ENCODE measurements around the gene PRADC1. TPM values are rescaled to one million over a fixed set of nuclear protein-coding genes. Genes with fewer than 3 reads are reported as not detected.

Gene PRADC1
- total and polyA plus RNA-seq, 9 of the 15 experiments (the other 6 are each of a cell fraction or from before 2014, with no cell fraction given) = 7.3 to 47.4 (median 34.2) TPM

GRCh38 chr2:73203055-73203681, 29.9 kb downstream of the PRADC1 start:
- CTCF ChIA-PET (ENCODE audit: low intra/inter-chr PET ratio) = no interaction called here
- no peak overlapping the region for H3K4me3 ChIP-seq
- no peak for ATAC-seq

More at GRCh38 chr2:73203055-73203681, 29.9 kb downstream of the PRADC1 start:
- Histone ChIP-seq H3K9me3 (replicated peaks; ENCODE audit: control insufficient read depth, insufficient read depth, low read depth, low read length) (no peaks in the 10 kb centered on the region; the same call in 1 of the 2 replicates), H2AFZ (ENCODE audit: low read depth, low read length) (no peak overlapping the region), H3K9ac (ENCODE audit: insufficient read depth in 1 of 2, low read depth in 2 of 2, low read length in 2 of 2) (no peak overlapping the region), H3K27me3 (ENCODE audit: control insufficient read depth in 2 of 2, insufficient read depth in 2 of 2, low read length in 2 of 2) (peaks cover 4 to 32% of the 10 kb centered on the region in 2 experiments; a peak in 2 of 5 replicates), H3K4me2 (ENCODE audit: insufficient read depth, low read length) (no peak overlapping the region), H3K4me1 (replicated peaks in 1 of 2; ENCODE audit: control insufficient read depth in 2 of 2, insufficient read depth in 2 of 2, low read length in 2 of 2) (peaks cover 0 to 14% of the 10 kb centered on the region in 2 experiments; a peak in 2 of 5 replicates), H3K79me2 (ENCODE audit: control insufficient read depth, insufficient read depth, low read length) (no peaks in the 10 kb centered on the region), H3K36me3 (ENCODE audit: control insufficient read depth, insufficient read depth, low read length) (no peaks in the 10 kb centered on the region), H4K20me1 (replicated peaks; ENCODE audit: control insufficient read depth, insufficient read depth, low read length) (no peaks in the 10 kb centered on the region), H3K9me1 (ENCODE audit: control insufficient read depth, insufficient read depth, low read length) (no peaks in the 10 kb centered on the region), H3K27ac (ENCODE audit: extremely low read depth, low read depth, low read length) (no peak overlapping the region)
- intact Hi-C loops (cut with micrococcal nuclease) (no loop called here), in situ Hi-C loops (cut with MboI) (no loop called here)
- DNase-seq (ENCODE audit: extremely low read depth in 1 of 4, low spot score in 3 of 4) = no peak
- no peak for FAIRE-seq
- 60% methylated on average over 28 of the region's 44 CpGs for WGBS (ENCODE audit: insufficient coverage, low coverage, missing lambda C conversion rate)
- TF ChIP-seq ZBTB26 (CRISPR knock-in tag; IDR thresholded peaks at IDR 0.05) = no peak
- no peak for TF ChIP-seq HDAC8 (tag; IDR thresholded peaks at IDR 0.05)
- no peak for TF ChIP-seq ZNF3 (CRISPR knock-in tag; IDR thresholded peaks at IDR 0.05)
- no peak for TF ChIP-seq ZNF324 (CRISPR knock-in tag; IDR thresholded peaks at IDR 0.05)
- TF ChIP-seq KDM2B (CRISPR knock-in tag; IDR thresholded peaks at IDR 0.05) = no peak
- no peak for TF ChIP-seq NFE2 (IDR thresholded peaks at IDR 0.05; ENCODE audit: low read depth)
- TF ChIP-seq ILK (tag; IDR thresholded peaks at IDR 0.05; ENCODE audit: borderline replicate concordance, low read depth) = no peak
- TF ChIP-seq E2F3 (CRISPR knock-in tag; IDR thresholded peaks at IDR 0.05) = no peak
- no peak for TF ChIP-seq FOXP1 (CRISPR knock-in tag; IDR thresholded peaks at IDR 0.05)
- TF ChIP-seq VEZF1 (CRISPR knock-in tag; IDR thresholded peaks at IDR 0.05) = no peak
- no peak for TF ChIP-seq SMARCA4 (IDR thresholded peaks at IDR 0.05)
- POLR2A ChIA-PET = no interaction called here
- BruUV-seq (replicated peaks) = no TSS peak

All from K562 (cell line).